ENCODE results near the gene RBM17. TPM values are rescaled to one million over a fixed set of nuclear protein-coding genes. Genes with fewer than 3 reads are reported as not detected.

RBM17 gene
- total and polyA plus RNA-seq, 2 of the 4 experiments (the other 2 are of a cell fraction), result 24.6 to 56.7 TPM

DNA sequence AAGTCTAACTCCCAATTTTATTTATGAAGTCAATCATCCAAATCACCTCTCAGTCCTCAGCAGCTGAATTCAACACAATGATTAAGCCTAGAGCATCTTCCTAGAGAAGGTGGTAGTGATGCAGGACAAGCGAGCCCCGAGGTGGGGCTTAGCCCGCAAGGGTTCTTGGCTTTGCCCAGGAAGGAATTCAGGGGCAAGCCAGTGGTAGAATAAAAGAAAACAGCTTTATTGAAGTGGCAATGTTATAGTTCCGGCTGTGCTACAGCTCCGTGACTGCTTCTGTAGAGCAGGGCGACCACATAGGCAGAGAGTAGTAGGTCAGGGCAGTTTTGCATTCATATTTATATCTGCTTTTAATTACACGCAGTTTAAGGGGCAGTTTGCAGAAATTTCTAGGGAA is 44.8 kb upstream of the RBM17 start:
- TF ChIP-seq BHLHE40 (IDR thresholded peaks at IDR 0.05; ENCODE audit: low read depth, low read length) (no peak), SMC3 (IDR thresholded peaks at IDR 0.05; ENCODE audit: low read depth, low read length) (no peak), POLR2A (IDR thresholded peaks at IDR 0.05; ENCODE audit: low read depth, low read length) (no peak), NFE2L2 (IDR thresholded peaks at IDR 0.05; ENCODE audit: low read depth, low read length) (no peak), MXI1 (IDR thresholded peaks at IDR 0.05; ENCODE audit: borderline replicate concordance, low read depth, low read length) (no peak)
- H2BK20ac ChIP-seq (ENCODE audit: low read depth, low read length), result no peak overlapping the region
- ATAC-seq (ENCODE audit: low read depth) (no peak), DNase-seq (no peak)
- no TSS peak for BruUV-seq (replicated peaks)
- H2AK5ac ChIP-seq (ENCODE audit: low read depth, low read length), result no peak overlapping the region
- no peak overlapping the region for H4K8ac ChIP-seq (ENCODE audit: low read depth in 2 of 2, low read length in 2 of 2)
- H3K14ac ChIP-seq (replicated peaks; ENCODE audit: low read depth, low read length), result no peak overlapping the region
- H3K9me1 ChIP-seq (ENCODE audit: insufficient read depth, low read length), result no peaks in the 10 kb centered on the region
- H4K91ac ChIP-seq (ENCODE audit: insufficient read depth, low read depth, low read length), result no peak overlapping the region
- no peaks in the 10 kb centered on the region; the same call in 1 of the 2 replicates for H3K9me3 ChIP-seq (ENCODE audit: control insufficient read depth, insufficient read depth, low read length)
- intact Hi-C loops (cut with micrococcal nuclease) (no loop called here), dilution Hi-C loops (cut with HindIII; ENCODE audit: low sequenced_read_pairs, unreplicated experiment) (no loop called here), in situ Hi-C loops (cut with MboI; ENCODE audit: low sequenced_read_pairs) (no loop called here)
- H3K56ac ChIP-seq (ENCODE audit: extremely low read depth, insufficient read depth, low read length), result no peak overlapping the region
- CTCF ChIA-PET, result no interaction called here
- no peak overlapping the region for H2AFZ ChIP-seq (replicated peaks; ENCODE audit: low read length, poor library complexity)
- no peak overlapping the region for H3K4ac ChIP-seq (ENCODE audit: low read depth, low read length)
- no peak overlapping the region for H3K18ac ChIP-seq (ENCODE audit: low read depth, low read length)
- no CpG with 5 or more reads among the region's 7 CpGs for WGBS, 2 experiments (ENCODE audit: extremely low coverage in 2 of 2, insufficient read length in 1 of 2)
- H2BK120ac ChIP-seq (ENCODE audit: low read depth, low read length), result no peak overlapping the region
- H3K79me1 ChIP-seq (ENCODE audit: low read depth in 1 of 2, low read length in 2 of 2), result no peaks in the 10 kb centered on the region
- H2BK5ac ChIP-seq (ENCODE audit: low read depth, low read length, poor library complexity, severe bottlenecking), result no peak overlapping the region
- no peak overlapping the region for H3K4me2 ChIP-seq (ENCODE audit: low read depth, low read length)
- no peaks in the 10 kb centered on the region for H3K36me3 ChIP-seq (ENCODE audit: control insufficient read depth, insufficient read depth, low read length)
- no peak overlapping the region for H3K4me3 ChIP-seq (ENCODE audit: insufficient read depth, low read depth, low read length)
- no peak overlapping the region for H3K27ac ChIP-seq (ENCODE audit: insufficient read depth, low read length)
- H3K27me3 ChIP-seq (ENCODE audit: control insufficient read depth, insufficient read depth, low read length), result peaks cover 49% of the 10 kb centered on the region
- no peaks in the 10 kb centered on the region for H4K20me1 ChIP-seq (ENCODE audit: insufficient read depth, low read length)
- H3K4me1 ChIP-seq (ENCODE audit: control insufficient read depth, insufficient read depth, low read length), result no peaks in the 10 kb centered on the region
- no peak overlapping the region for H4K5ac ChIP-seq (ENCODE audit: low read depth, low read length)
- POLR2A ChIA-PET (ENCODE audit: unreplicated experiment), result no interaction called here
- H2AK9ac ChIP-seq (replicated peaks; ENCODE audit: low read depth, low read length, poor library complexity), result no peak overlapping the region
- no peak overlapping the region for H3K23ac ChIP-seq (ENCODE audit: low read depth, low read length)
- H3K9ac ChIP-seq (ENCODE audit: low read depth, low read length), result no peak overlapping the region
- no peak overlapping the region for H2BK15ac ChIP-seq (ENCODE audit: low read depth, low read length)

All from IMR-90 (cell line).